Stomach (tissue), 4 donors: ENCODE data around the gene YIPF1.

ENCODE experiments used
- EP300 ChIP-seq: sonication (generic); formaldehyde crosslinking; IDR thresholded peaks from one replicate; pipeline ENCODE4 v1.6.1; 2017; ENCODE audit warnings: antibody characterized with exemption
- POLR2AphosphoS5 ChIP-seq, 3 donors: sonication (generic); formaldehyde crosslinking; IDR thresholded peaks; one replicate each; pipeline ENCODE4 v1.6.1; 2016; ENCODE audit warnings: antibody characterized with exemption in 3 of 3
- TF ChIP-seq, protein P1 (sequence below), 7 experiments: fragments of 450-650 bp in 4 of 7; fragments of 200-600 bp in 3 of 7; sonication (generic) in 3 of 7; IDR thresholded peaks; one replicate each; pipeline ENCODE4 v1.5.1; 2016 to 2019; ENCODE audit warnings: antibody characterized with exemption in 7 of 7, control low read depth in 2 of 7, mild to moderate bottlenecking in 1 of 7

DNA sequence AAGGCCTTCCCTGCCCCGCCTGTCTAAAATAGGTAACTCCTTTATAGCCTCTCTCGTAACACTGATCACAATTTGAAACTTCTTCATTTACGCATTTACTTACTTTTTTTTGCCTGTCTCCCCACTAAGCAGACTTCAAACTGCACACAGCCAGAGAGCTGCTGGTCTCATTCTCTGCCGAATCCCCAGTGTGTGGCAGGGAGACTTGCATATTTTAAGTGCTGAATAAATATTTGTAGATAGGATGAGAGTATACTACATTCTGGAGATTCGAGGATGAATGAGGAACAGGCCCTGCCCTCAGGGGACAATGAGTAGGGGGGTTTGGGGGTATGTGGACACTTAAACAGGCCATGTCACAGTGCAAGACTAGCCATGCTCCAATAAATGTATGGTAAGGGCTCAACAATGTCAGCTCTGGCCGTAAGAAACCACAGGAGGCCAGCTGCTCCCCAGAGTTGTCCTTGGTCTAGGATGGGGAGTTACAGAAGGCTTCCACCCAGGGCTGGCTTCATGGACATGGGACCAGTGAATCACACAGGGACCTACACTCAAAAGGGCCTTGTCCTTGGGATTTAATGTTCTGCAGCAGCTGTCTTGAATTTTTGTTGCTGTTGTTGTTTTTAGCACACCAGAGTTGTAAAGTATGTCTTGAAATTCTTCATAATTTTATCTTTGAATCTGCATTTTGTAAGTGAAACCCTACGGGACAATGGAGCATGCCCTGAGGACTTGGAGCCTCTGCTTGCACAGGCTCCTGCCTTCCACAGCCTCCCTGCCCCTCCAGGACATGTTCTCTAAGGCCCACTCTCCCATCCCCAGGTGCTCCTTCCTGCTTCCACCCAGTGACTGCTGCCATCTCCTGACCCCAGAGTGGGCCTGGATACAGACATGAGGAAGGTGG, 12.9 kb upstream of the YIPF1 start:
- no peak for TF ChIP-seq POLR2AphosphoS5 (IDR thresholded peaks at IDR 0.05)
- TF ChIP-seq, protein P1, sequence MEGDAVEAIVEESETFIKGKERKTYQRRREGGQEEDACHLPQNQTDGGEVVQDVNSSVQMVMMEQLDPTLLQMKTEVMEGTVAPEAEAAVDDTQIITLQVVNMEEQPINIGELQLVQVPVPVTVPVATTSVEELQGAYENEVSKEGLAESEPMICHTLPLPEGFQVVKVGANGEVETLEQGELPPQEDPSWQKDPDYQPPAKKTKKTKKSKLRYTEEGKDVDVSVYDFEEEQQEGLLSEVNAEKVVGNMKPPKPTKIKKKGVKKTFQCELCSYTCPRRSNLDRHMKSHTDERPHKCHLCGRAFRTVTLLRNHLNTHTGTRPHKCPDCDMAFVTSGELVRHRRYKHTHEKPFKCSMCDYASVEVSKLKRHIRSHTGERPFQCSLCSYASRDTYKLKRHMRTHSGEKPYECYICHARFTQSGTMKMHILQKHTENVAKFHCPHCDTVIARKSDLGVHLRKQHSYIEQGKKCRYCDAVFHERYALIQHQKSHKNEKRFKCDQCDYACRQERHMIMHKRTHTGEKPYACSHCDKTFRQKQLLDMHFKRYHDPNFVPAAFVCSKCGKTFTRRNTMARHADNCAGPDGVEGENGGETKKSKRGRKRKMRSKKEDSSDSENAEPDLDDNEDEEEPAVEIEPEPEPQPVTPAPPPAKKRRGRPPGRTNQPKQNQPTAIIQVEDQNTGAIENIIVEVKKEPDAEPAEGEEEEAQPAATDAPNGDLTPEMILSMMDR (IDR thresholded peaks at IDR 0.05), result no peak
- TF ChIP-seq EP300, result no peak
